SU-DHL-6 (cell line): ENCODE measurements around the gene ARF6.

Experiments used
- EZH2phosphoT487 ChIP-seq: fragments of 200-600 bp; sonication (generic), shearing (Covaris generic); conservative IDR thresholded peaks from 2 replicates; pipeline ENCODE4 v1.6.1; 2018; ENCODE audit warnings: mild to moderate bottlenecking, antibody characterized with exemption, low read length, moderate library complexity, mixed read lengths
- TF ChIP-seq, protein P1 (sequence below): fragments of 200-600 bp; sonication (generic); IDR thresholded peaks from one replicate; pipeline ENCODE4 v1.5.1; 2017; ENCODE audit warnings: antibody characterized with exemption, mild to moderate bottlenecking, low read length, moderate library complexity; ENCODE audit not compliant: insufficient read depth, poor library complexity, severe bottlenecking

DNA sequence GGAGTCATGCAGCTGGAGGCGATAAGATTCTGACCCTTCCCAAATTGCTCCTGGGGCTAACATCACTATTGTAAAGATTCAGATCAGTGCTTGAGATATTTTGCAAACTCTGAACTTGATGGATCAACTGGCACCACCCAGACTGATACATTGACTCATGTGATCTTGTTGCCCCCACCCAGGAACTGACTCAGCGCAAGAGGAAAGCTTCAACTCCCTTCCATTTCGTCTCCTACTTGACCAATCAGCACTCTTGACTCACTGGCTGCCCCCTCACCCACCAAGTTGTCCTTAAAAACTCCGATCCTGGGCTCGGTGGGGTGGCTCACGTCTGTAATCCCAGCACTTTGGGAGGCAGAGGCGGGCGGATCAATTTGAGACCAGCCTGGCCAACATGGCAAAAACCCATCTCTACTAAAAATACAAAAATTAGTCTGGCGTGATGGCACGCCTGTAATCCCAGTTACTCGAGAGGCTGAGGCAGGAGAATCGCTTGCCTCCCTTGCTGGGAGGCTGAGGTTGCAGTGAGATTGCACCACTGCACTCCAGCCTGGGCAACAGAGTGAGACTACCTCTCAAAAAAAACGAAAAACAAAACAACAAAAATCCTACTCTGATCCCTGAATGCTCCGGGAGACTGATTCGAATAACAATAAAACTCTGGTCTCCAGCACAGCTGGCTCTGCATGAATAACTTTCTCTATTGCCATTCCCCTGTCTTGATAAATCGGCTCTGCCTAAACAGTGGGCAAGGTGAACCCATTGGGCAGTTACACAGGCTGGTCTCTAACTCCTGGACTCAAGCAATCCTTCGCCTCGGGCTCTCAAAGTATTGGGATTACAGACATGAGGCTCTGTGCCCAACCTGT lies 9.8 kb upstream of the ARF6 start:
- TF ChIP-seq, protein P1, sequence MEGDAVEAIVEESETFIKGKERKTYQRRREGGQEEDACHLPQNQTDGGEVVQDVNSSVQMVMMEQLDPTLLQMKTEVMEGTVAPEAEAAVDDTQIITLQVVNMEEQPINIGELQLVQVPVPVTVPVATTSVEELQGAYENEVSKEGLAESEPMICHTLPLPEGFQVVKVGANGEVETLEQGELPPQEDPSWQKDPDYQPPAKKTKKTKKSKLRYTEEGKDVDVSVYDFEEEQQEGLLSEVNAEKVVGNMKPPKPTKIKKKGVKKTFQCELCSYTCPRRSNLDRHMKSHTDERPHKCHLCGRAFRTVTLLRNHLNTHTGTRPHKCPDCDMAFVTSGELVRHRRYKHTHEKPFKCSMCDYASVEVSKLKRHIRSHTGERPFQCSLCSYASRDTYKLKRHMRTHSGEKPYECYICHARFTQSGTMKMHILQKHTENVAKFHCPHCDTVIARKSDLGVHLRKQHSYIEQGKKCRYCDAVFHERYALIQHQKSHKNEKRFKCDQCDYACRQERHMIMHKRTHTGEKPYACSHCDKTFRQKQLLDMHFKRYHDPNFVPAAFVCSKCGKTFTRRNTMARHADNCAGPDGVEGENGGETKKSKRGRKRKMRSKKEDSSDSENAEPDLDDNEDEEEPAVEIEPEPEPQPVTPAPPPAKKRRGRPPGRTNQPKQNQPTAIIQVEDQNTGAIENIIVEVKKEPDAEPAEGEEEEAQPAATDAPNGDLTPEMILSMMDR, result no peak
- TF ChIP-seq EZH2phosphoT487, result no peak
